ENCODE measurements around the gene RIT1.
"Not testable (repeated sequence)": the region's sequence is repeated elsewhere in the genome, so short reads cannot be mapped to it uniquely, and the experiment has no call there.

RIT1 gene

GRCh38 chr1:155899683-155900082 lies 11.5 kb downstream of the RIT1 start:
- DNase-seq (ENCODE audit: low read depth, low spot score), result no peak
- peaks cover 71% of the 10 kb centered on the region for H3K36me3 ChIP-seq (ENCODE audit: insufficient read depth, insufficient read length, low read length)
- H3K9ac ChIP-seq (ENCODE audit: insufficient read length, low read depth), result no peak overlapping the region
- TF ChIP-seq YY1 (IDR thresholded peaks at IDR 0.05; ENCODE audit: insufficient read depth, insufficient read length) (no peak), SUZ12 (IDR thresholded peaks at IDR 0.05; ENCODE audit: extremely low read depth, insufficient read depth, insufficient read length) (no peak), ZNF274 (IDR thresholded peaks at IDR 0.05; ENCODE audit: low read depth, low read length) (no peak)
- no peaks in the 10 kb centered on the region for H3K9me3 ChIP-seq (ENCODE audit: insufficient read depth, low read length)
- no peaks in the 10 kb centered on the region for H3K4me1 ChIP-seq (ENCODE audit: insufficient read depth, insufficient read length)
- H3K4me3 ChIP-seq (ENCODE audit: insufficient read length, low read depth), result no peak overlapping the region
- no peaks in the 10 kb centered on the region for H3K27me3 ChIP-seq (ENCODE audit: insufficient read depth, insufficient read length)

GRCh38 chr1:155898888-155899287 lies 12.3 kb downstream of the RIT1 start:
- H3K9me3 ChIP-seq (ENCODE audit: insufficient read depth, low read length), result no peaks in the 10 kb centered on the region
- no peak for DNase-seq (ENCODE audit: low read depth, low spot score)
- H3K4me1 ChIP-seq (ENCODE audit: insufficient read depth, insufficient read length), result no peaks in the 10 kb centered on the region
- TF ChIP-seq SUZ12 (IDR thresholded peaks at IDR 0.05; ENCODE audit: extremely low read depth, insufficient read depth, insufficient read length) (no peak), ZNF274 (IDR thresholded peaks at IDR 0.05; ENCODE audit: low read depth, low read length) (no peak), YY1 (IDR thresholded peaks at IDR 0.05; ENCODE audit: insufficient read depth, insufficient read length) (no peak)
- H3K9ac ChIP-seq (ENCODE audit: insufficient read length, low read depth), result no peak overlapping the region
- H3K27me3 ChIP-seq (ENCODE audit: insufficient read depth, insufficient read length), result no peaks in the 10 kb centered on the region
- H3K36me3 ChIP-seq (ENCODE audit: insufficient read depth, insufficient read length, low read length), result peaks cover 63% of the 10 kb centered on the region
- H3K4me3 ChIP-seq (ENCODE audit: insufficient read length, low read depth), result no peak overlapping the region

- Histone ChIP-seq H3K4me1 (ENCODE audit: insufficient read depth, insufficient read length) (no peaks in the 10 kb centered on the region), H3K27me3 (ENCODE audit: insufficient read depth, insufficient read length) (no peaks in the 10 kb centered on the region), H3K36me3 (ENCODE audit: insufficient read depth, insufficient read length, low read length) (peaks cover 57% of the 10 kb centered on the region), H3K9ac (ENCODE audit: insufficient read length, low read depth) (no peak overlapping the region), H3K4me3 (ENCODE audit: insufficient read length, low read depth) (no peak overlapping the region), H3K9me3 (ENCODE audit: insufficient read depth, low read length) (no peaks in the 10 kb centered on the region)
- TF ChIP-seq ZNF274 (IDR thresholded peaks at IDR 0.05; ENCODE audit: low read depth, low read length), result no peak
- no peak for TF ChIP-seq YY1 (IDR thresholded peaks at IDR 0.05; ENCODE audit: insufficient read depth, insufficient read length)
- TF ChIP-seq SUZ12 (IDR thresholded peaks at IDR 0.05; ENCODE audit: extremely low read depth, insufficient read depth, insufficient read length), result no peak
- DNase-seq (ENCODE audit: low read depth, low spot score), result no peak
These were observed 13.4 kb downstream of the RIT1 start for GRCh38 chr1:155897746-155898145.

- DNase-seq (ENCODE audit: low read depth, low spot score); H3K27me3 ChIP-seq (ENCODE audit: insufficient read depth, insufficient read length); H3K4me1 ChIP-seq (ENCODE audit: insufficient read depth, insufficient read length); H3K4me3 ChIP-seq (ENCODE audit: insufficient read length, low read depth); H3K9me3 ChIP-seq (ENCODE audit: insufficient read depth, low read length); H3K9ac ChIP-seq (ENCODE audit: insufficient read length, low read depth): not testable (repeated sequence)
- peaks cover 50% of the 10 kb centered on the region for H3K36me3 ChIP-seq (ENCODE audit: insufficient read depth, insufficient read length, low read length)
These were observed 14.7 kb downstream of the RIT1 start for GRCh38 chr1:155896476-155896875.

- not testable (repeated sequence) for H3K27me3 ChIP-seq (ENCODE audit: insufficient read depth, insufficient read length); H3K4me1 ChIP-seq (ENCODE audit: insufficient read depth, insufficient read length); H3K9me3 ChIP-seq (ENCODE audit: insufficient read depth, low read length); DNase-seq (ENCODE audit: low read depth, low spot score); H3K9ac ChIP-seq (ENCODE audit: insufficient read length, low read depth); H3K4me3 ChIP-seq (ENCODE audit: insufficient read length, low read depth)
- H3K36me3 ChIP-seq (ENCODE audit: insufficient read depth, insufficient read length, low read length), result peaks cover 41% of the 10 kb centered on the region
These were observed 15.5 kb downstream of the RIT1 start for GRCh38 chr1:155895617-155896016.

DNA sequence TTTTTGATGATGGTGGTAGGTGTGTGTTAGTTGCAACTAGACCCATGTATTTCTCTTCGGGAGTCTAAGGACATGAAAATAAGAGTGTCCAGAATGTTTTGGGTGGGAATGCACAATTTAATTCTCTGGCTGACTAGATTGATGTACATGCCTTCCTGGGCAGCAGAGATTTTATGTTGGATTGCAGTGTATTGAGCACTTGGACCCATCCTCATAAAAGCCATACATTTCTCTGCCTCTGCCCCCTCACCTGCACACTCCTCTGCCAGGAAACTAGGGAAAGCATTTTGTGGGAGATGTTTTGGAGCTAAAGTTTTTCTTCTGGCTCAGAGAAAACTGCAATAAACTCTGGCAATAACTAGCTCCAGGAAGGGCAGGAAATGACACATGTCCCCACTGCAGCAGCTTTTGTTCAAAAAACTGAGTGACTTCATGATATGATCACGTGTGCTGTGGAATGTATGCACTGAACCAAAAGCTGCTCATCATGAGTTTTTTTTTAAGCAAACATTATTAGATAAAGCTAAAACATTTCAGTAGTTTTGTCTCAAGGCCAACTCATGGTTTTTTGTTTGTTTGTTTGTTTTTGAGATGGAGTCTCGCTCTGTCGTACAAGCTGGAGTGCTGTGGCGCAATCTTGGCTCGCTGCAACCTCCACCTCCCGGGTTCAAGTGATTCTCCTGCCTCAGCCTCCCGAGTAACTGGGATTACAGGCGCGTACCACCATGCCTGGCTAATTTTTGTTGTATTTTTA lies 17.6 kb downstream of the RIT1 start:
- no peaks in the 10 kb centered on the region for H3K9me3 ChIP-seq (ENCODE audit: insufficient read depth, low read length)
- H3K4me1 ChIP-seq (ENCODE audit: insufficient read depth, insufficient read length), result no peaks in the 10 kb centered on the region
- H3K9ac ChIP-seq (ENCODE audit: insufficient read length, low read depth), result no peak overlapping the region
- no peaks in the 10 kb centered on the region for H3K27me3 ChIP-seq (ENCODE audit: insufficient read depth, insufficient read length)
- H3K36me3 ChIP-seq (ENCODE audit: insufficient read depth, insufficient read length, low read length), result peaks cover 21% of the 10 kb centered on the region
- DNase-seq (ENCODE audit: low read depth, low spot score), result no peak
- no peak for TF ChIP-seq SUZ12 (IDR thresholded peaks at IDR 0.05; ENCODE audit: extremely low read depth, insufficient read depth, insufficient read length)
- no peak for TF ChIP-seq YY1 (IDR thresholded peaks at IDR 0.05; ENCODE audit: insufficient read depth, insufficient read length)
- TF ChIP-seq ZNF274 (IDR thresholded peaks at IDR 0.05; ENCODE audit: low read depth, low read length), result no peak
- H3K4me3 ChIP-seq (ENCODE audit: insufficient read length, low read depth), result no peak overlapping the region

GRCh38 chr1:155892796-155893195 lies 18.4 kb downstream of the RIT1 start:
- TF ChIP-seq YY1 (IDR thresholded peaks at IDR 0.05; ENCODE audit: insufficient read depth, insufficient read length), result no peak
- TF ChIP-seq SUZ12 (IDR thresholded peaks at IDR 0.05; ENCODE audit: extremely low read depth, insufficient read depth, insufficient read length), result no peak
- no peak for TF ChIP-seq ZNF274 (IDR thresholded peaks at IDR 0.05; ENCODE audit: low read depth, low read length)
- DNase-seq (ENCODE audit: low read depth, low spot score), result no peak

GRCh38 chr1:155890251-155890650 lies 20.9 kb downstream of the RIT1 start:
- Histone ChIP-seq H3K4me3 (ENCODE audit: insufficient read length, low read depth) (no peak overlapping the region), H3K4me1 (ENCODE audit: insufficient read depth, insufficient read length) (no peaks in the 10 kb centered on the region), H3K36me3 (ENCODE audit: insufficient read depth, insufficient read length, low read length) (no peaks in the 10 kb centered on the region), H3K9ac (ENCODE audit: insufficient read length, low read depth) (no peak overlapping the region), H3K9me3 (ENCODE audit: insufficient read depth, low read length) (no peaks in the 10 kb centered on the region), H3K27me3 (ENCODE audit: insufficient read depth, insufficient read length) (no peaks in the 10 kb centered on the region)
- DNase-seq (ENCODE audit: low read depth, low spot score), result no peak
- no peak for TF ChIP-seq SUZ12 (IDR thresholded peaks at IDR 0.05; ENCODE audit: extremely low read depth, insufficient read depth, insufficient read length)
- TF ChIP-seq ZNF274 (IDR thresholded peaks at IDR 0.05; ENCODE audit: low read depth, low read length), result no peak
- TF ChIP-seq YY1 (IDR thresholded peaks at IDR 0.05; ENCODE audit: insufficient read depth, insufficient read length), result no peak

More at GRCh38 chr1:155892796-155893195, 18.4 kb downstream of the RIT1 start:
- Histone ChIP-seq H3K9me3 (ENCODE audit: insufficient read depth, low read length) (no peaks in the 10 kb centered on the region), H3K27me3 (ENCODE audit: insufficient read depth, insufficient read length) (no peaks in the 10 kb centered on the region), H3K4me1 (ENCODE audit: insufficient read depth, insufficient read length) (no peaks in the 10 kb centered on the region), H3K36me3 (ENCODE audit: insufficient read depth, insufficient read length, low read length) (peaks cover 16% of the 10 kb centered on the region), H3K9ac (ENCODE audit: insufficient read length, low read depth) (no peak overlapping the region), H3K4me3 (ENCODE audit: insufficient read length, low read depth) (no peak overlapping the region)

All from NT2/D1 (cell line).